ENCODE data around the gene TRAPPC1. TPM values are rescaled to one million over a fixed set of nuclear protein-coding genes. Genes with fewer than 3 reads are reported as not detected.

TRAPPC1 gene
- total RNA-seq, 4 donors from 2014 or later = 24.1 to 39.3 (median 36.8) TPM

DNA sequence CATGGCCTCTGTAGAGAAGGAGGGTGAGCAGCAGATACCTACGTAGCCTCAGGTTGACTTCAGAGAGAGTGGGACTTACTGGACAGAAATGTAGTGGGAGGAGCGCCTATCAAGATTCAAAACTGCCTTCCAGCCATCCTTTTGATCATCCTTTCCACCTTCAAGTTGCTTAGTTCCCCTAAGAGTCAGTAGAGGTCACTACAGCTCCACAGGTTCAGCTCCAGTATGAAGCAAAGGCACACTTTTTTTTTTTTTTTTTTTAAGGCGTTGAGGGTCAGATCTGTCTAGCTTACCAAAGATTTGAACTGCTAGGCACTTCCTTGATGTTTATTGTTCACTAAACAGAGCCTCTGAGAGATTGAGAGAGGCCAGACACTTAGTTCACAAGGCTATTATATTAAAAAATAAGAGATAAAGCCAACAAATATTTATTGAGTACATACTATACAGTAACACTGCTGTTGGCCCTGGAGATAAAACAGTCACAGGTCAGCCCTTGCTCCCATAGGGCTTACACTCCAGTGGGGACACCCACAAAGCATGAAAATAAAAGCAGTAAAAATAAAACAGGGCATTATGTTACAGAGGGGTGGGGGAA is 18.7 kb downstream of the TRAPPC1 start:
- TF ChIP-seq, protein P1, sequence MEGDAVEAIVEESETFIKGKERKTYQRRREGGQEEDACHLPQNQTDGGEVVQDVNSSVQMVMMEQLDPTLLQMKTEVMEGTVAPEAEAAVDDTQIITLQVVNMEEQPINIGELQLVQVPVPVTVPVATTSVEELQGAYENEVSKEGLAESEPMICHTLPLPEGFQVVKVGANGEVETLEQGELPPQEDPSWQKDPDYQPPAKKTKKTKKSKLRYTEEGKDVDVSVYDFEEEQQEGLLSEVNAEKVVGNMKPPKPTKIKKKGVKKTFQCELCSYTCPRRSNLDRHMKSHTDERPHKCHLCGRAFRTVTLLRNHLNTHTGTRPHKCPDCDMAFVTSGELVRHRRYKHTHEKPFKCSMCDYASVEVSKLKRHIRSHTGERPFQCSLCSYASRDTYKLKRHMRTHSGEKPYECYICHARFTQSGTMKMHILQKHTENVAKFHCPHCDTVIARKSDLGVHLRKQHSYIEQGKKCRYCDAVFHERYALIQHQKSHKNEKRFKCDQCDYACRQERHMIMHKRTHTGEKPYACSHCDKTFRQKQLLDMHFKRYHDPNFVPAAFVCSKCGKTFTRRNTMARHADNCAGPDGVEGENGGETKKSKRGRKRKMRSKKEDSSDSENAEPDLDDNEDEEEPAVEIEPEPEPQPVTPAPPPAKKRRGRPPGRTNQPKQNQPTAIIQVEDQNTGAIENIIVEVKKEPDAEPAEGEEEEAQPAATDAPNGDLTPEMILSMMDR (IDR thresholded peaks at IDR 0.05) = peak; percentile 43 to 70 (median 62)
- peak in 1 of 2 donors; percentile 17 for TF ChIP-seq EP300 (IDR thresholded peaks at IDR 0.05)
- TF ChIP-seq POLR2A (IDR thresholded peaks at IDR 0.05) = no peak
- 41 to 43% methylated on average over 3 of the region's 3 CpGs for WGBS, 2 donors
- Histone ChIP-seq H3K27ac (peak overlapping the region in 1 of 4 donors; percentile 35), H3K36me3 (peaks cover 0 to 44% (median 11%) of the 10 kb centered on the region in 3 donors), H3K9me3 (no peaks in the 10 kb centered on the region), H3K4me1 (peaks cover 0 to 26% (median 11%) of the 10 kb centered on the region in 4 donors), H3K27me3 (no peaks in the 10 kb centered on the region), H3K4me3 (no peak overlapping the region)
- DNase-seq (ENCODE audit: low spot score in 2 of 2) = peak in 1 of 2 donors; percentile 47

DNA sequence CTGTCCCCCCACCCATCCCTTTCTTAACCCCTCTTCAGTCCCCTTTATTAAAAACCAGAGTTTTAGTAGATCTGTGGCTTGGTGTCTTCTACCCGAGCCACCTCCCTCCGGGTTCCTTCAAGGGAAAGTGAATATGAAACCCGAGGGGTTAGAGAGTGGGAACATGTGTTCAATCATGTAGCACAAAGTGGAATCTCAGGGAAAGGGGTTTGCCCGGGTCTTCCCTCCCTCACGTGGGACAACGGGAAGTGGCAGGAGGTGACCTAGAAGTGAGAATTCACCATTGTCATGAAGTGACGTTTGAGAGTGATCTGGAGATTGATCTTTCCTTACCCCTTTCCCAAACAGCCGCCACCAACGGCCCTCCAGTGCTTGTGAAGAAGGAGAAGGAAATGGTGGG is 20.6 kb downstream of the TRAPPC1 start:
- H3K36me3 ChIP-seq = peaks cover 0 to 64% (median 23%) of the 10 kb centered on the region in 3 donors

DNA sequence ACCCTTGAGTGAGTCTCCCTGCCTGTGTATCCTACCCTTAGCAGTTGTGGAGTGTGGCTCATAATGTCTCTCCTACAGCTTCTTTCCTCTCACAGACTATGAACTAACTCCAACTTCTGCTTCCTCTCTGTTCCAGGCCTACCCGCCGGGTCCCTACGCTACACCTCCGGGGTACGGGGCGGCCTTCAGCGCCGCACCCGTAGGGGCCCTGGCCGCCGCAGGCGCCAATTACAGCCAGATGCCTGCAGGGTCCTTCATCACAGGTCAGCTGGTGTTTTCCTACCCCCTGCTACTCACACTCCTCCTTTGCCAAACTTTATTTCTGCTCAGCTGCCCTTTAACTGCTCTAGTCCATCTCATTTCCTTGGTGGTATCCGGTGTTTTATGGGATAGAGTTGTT is 21.0 kb downstream of the TRAPPC1 start:
- Histone ChIP-seq H3K27ac (no peak overlapping the region), H3K27me3 (no peaks in the 10 kb centered on the region), H3K4me1 (peaks cover 0 to 14% (median 8%) of the 10 kb centered on the region in 4 donors), H3K36me3 (peaks cover 0 to 68% (median 24%) of the 10 kb centered on the region in 3 donors), H3K4me3 (no peak overlapping the region), H3K9me3 (no peaks in the 10 kb centered on the region)
- DNase-seq (ENCODE audit: low spot score in 2 of 2) = no peak
- WGBS, 2 donors = 90 to 94% methylated on average over 13 of the region's 13 CpGs
- TF ChIP-seq EP300 (IDR thresholded peaks at IDR 0.05) = no peak
- TF ChIP-seq, protein P1 (IDR thresholded peaks at IDR 0.05) = no peak
- no peak for TF ChIP-seq POLR2A (IDR thresholded peaks at IDR 0.05)

More for the DNA sequence above, 20.6 kb downstream of the TRAPPC1 start:
- Histone ChIP-seq H3K27me3 (no peaks in the 10 kb centered on the region), H3K4me1 (peaks cover 0 to 16% (median 8%) of the 10 kb centered on the region in 4 donors), H3K4me3 (no peak overlapping the region), H3K9me3 (no peaks in the 10 kb centered on the region), H3K27ac (no peak overlapping the region)
- no peak for DNase-seq (ENCODE audit: low spot score in 2 of 2)
- WGBS, 2 donors = 63 to 64% methylated on average over 9 of the region's 9 CpGs
- TF ChIP-seq EP300 (IDR thresholded peaks at IDR 0.05) = no peak
- no peak for TF ChIP-seq POLR2A (IDR thresholded peaks at IDR 0.05)
- TF ChIP-seq, protein P1 (IDR thresholded peaks at IDR 0.05) = no peak

DNA sequence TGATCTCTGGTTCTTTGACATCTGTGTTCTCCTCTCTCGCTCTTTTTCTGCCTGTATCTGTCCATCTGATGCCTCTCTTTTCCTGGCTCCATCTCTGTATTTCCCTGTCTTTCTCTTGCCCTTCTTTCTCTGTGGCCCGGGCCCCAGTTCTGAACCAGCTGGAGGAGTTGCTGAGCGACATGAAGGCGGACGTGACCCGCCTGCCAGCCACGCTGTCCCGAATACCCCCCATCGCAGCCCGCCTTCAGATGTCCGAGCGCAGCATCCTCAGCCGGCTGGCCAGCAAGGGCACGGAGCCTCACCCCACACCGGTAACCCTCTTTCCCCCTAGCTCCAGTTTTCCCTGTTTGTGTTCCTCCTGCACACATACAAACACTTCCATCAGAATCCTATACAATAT is 21.5 kb downstream of the TRAPPC1 start:
- H3K4me3 ChIP-seq = no peak overlapping the region
- WGBS, 2 donors = 91 to 93% methylated on average over 15 of the region's 15 CpGs
- no peaks in the 10 kb centered on the region for H3K9me3 ChIP-seq
- no peak for TF ChIP-seq EP300 (IDR thresholded peaks at IDR 0.05)
- TF ChIP-seq, protein P1 (IDR thresholded peaks at IDR 0.05) = no peak
- no peak for TF ChIP-seq POLR2A (IDR thresholded peaks at IDR 0.05)
- H3K36me3 ChIP-seq = peaks cover 0 to 72% (median 24%) of the 10 kb centered on the region in 3 donors
- no peak for DNase-seq (ENCODE audit: low spot score in 2 of 2)
- no peak overlapping the region for H3K27ac ChIP-seq
- H3K4me1 ChIP-seq = peaks cover 0 to 13% (median 7%) of the 10 kb centered on the region in 4 donors
- H3K27me3 ChIP-seq = no peaks in the 10 kb centered on the region

DNA sequence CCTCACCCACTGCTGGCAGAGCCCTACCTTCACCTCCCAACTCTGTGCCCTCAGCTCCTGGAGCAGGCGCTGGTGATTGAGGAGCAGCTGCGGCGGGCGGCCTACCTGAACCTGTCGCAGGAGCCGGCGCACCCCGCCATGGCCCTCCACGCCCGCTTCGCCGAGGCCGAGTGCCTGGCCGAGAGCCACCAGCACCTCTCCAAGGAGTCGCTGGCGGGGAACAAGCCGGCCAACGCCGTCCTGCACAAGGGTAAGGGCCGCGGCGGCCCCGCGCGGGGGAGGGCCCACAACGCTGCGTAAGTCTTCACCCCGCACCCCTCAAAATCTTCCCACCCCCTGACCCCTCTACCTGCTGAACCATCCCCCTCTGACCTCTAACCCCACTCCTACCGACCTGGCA is 22.7 kb downstream of the TRAPPC1 start:
- peaks cover 0 to 84% (median 24%) of the 10 kb centered on the region in 3 donors for H3K36me3 ChIP-seq
- 85 to 92% methylated on average over 23 to 24 of the region's 29 CpGs for WGBS, 2 donors

More for the DNA sequence above, 22.7 kb downstream of the TRAPPC1 start:
- no peaks in the 10 kb centered on the region for H3K27me3 ChIP-seq
- no peak for DNase-seq (ENCODE audit: low spot score in 2 of 2)
- H3K4me1 ChIP-seq = peaks cover 0 to under 1% (median 0%) of the 10 kb centered on the region in 4 donors
- H3K27ac ChIP-seq = no peak overlapping the region
- no peaks in the 10 kb centered on the region for H3K9me3 ChIP-seq
- no peak overlapping the region for H3K4me3 ChIP-seq
- no peak for TF ChIP-seq POLR2A (IDR thresholded peaks at IDR 0.05)
- TF ChIP-seq EP300 (IDR thresholded peaks at IDR 0.05) = no peak
- TF ChIP-seq, protein P1 (IDR thresholded peaks at IDR 0.05) = no peak
